ENCODE results near the gene HOXC10.

- TF ChIP-seq CTCF (IDR thresholded peaks at IDR 0.05) (no peak), POLR2AphosphoS5 (IDR thresholded peaks at IDR 0.05) (no peak), POLR2A (IDR thresholded peaks at IDR 0.05) (no peak)
Observed at GRCh38 chr12:54019924-54020590, 35.1 kb downstream of the HOXC10 start.
